Measurements from ENCODE around the gene TSPAN9. TPM values are rescaled to one million over a fixed set of nuclear protein-coding genes. Genes with fewer than 3 reads are reported as not detected.

TSPAN9 gene
- total and polyA plus RNA-seq, 4 experiments from 2014 or later, result 0.67 to 0.84 TPM; not detected in 2

DNA sequence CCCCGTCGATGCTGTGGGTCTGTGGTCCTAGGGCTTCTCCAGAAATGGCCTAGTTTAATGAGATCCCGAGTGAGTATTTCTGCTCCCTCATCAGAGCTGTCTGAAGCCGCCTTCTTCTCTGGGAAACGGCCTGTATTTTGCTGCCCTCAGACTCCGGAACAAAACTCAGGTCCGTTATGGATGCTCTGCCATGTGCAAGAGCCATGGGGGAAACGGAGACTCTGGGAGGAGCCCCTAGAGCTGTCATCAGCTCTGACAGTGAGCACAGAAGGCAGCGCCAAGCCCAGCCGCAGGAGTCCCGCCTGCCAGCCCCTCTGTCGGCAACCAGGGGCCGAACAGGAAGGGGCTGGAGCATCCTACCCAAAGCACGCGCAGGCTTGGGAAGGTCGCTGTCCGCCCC lies 221.4 kb downstream of the TSPAN9 start:
- DNase-seq, result no peak
- ChIA-PET CTCF (ENCODE audit: partially characterized antibody) (interaction anchor here (0.8 to 7.5 kb wide), 9 partner anchors 10 to 509 kb away, joined by 3 to 222 read pairs (median 47); no protein-coding TSS in a partner anchor), POLR2A (ENCODE audit: partially characterized antibody) (interaction anchor here (1.2 kb wide), 1 partner anchor 505 kb away, joined by 3 read pairs; no protein-coding TSS in a partner anchor)
- H3K27ac ChIP-seq (ENCODE audit: low read depth, low read length), result no peak overlapping the region
- no peak overlapping the region for H3K4me3 Mint-ChIP-seq
- peaks cover 10 to 14% (median 12%) of the 10 kb centered on the region in 4 donors for H3K4me1 Mint-ChIP-seq
- intact Hi-C loops (cut with micrococcal nuclease), result no loop called here
- H3K9me3 Mint-ChIP-seq, result no peaks in the 10 kb centered on the region
- H3K4me3 ChIP-seq (ENCODE audit: low read length in 2 of 2), result no peak overlapping the region
- peaks cover 0 to 22% of the 10 kb centered on the region in 2 donors for H3K27me3 Mint-ChIP-seq
- no peaks in the 10 kb centered on the region for H3K36me3 ChIP-seq (ENCODE audit: insufficient read depth, low read length)
- no peaks in the 10 kb centered on the region for H3K27me3 ChIP-seq (ENCODE audit: insufficient read depth, low read length)
- H3K4me1 ChIP-seq (ENCODE audit: insufficient read depth, low read length), result peaks cover 11% of the 10 kb centered on the region
- no peak overlapping the region for H3K27ac Mint-ChIP-seq
- no peaks in the 10 kb centered on the region for H3K36me3 Mint-ChIP-seq
- H3K9me3 ChIP-seq (ENCODE audit: control insufficient read depth in 1 of 2, low read length in 2 of 2), result no peaks in the 10 kb centered on the region

DNA sequence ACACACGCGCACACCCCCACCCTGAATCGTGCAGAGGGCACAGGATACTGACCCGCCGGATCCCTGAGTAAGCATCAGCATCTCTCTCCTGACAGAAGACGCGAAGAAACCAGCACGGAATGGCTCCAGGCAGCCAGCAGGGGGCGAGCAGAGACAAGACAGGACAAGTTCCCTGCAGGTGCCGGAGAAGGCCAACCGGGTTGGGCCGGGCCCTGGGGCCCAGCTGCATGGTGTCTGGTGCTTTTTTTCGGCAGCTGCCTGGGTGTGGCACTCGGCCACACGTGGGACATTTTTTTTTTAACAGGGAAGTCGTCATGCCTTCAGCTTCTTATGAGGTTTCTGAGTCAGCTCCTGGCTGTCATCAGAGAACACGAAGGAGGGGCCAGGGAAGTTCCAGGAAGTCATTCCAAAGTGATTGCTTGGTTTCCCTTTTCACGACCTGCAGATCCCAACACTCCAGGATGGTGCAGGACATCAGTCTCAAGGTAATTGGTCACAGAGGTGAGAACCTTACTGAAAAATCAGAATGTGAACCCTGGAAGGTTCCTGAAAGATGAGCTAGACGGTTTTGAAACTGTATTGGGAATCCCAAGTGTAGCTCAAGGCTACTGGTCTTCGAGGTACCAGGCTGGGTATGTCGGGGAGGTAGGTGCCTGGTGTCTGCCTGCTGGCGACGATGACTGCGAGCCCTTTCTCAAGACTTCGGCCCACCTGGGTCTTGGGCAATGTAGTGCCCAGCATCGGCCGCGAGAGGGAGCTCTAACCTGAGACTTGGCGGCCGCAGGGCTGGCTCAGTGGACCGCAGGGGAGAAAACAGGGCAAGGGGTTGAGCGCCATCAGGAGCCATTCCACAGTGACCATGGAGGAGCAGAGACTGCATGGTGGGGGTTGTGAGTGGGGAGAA lies 223.0 kb downstream of the TSPAN9 start:
- H3K27ac ChIP-seq (ENCODE audit: low read depth, low read length), result no peak overlapping the region
- ChIA-PET CTCF (ENCODE audit: partially characterized antibody) (interaction anchor here (0.7 to 7.5 kb wide), 92 partner anchors 11 to 1558 kb away, joined by 3 to 222 read pairs (median 4); partner anchors contain the start of gene CRACR2A), POLR2A (ENCODE audit: partially characterized antibody) (interaction anchor here (0.6 to 1.3 kb wide), 3 partner anchors 453 to 1558 kb away, joined by 3 to 5 read pairs (median 3); partner anchors contain the start of gene CRACR2A)
- intact Hi-C loops (cut with micrococcal nuclease), result loop anchor here (1.0 kb wide), 1 partner anchor 477 kb away; no protein-coding TSS in a partner anchor
- H3K4me1 ChIP-seq (ENCODE audit: insufficient read depth, low read length), result peaks cover 11% of the 10 kb centered on the region
- peak; percentile 68 to 84 (median 71) for DNase-seq
- H3K36me3 ChIP-seq (ENCODE audit: insufficient read depth, low read length), result no peaks in the 10 kb centered on the region
- peak overlapping the region in 1 of 2 donors; percentile 9 for H3K4me3 ChIP-seq (ENCODE audit: low read length in 2 of 2)
- H3K9me3 Mint-ChIP-seq, result no peaks in the 10 kb centered on the region
- H3K27me3 ChIP-seq (ENCODE audit: insufficient read depth, low read length), result no peaks in the 10 kb centered on the region
- peak overlapping the region; percentile 75 to 90 (median 82) for H3K4me3 Mint-ChIP-seq
- no peaks in the 10 kb centered on the region for H3K9me3 ChIP-seq (ENCODE audit: control insufficient read depth in 1 of 2, low read length in 2 of 2)
- H3K27ac Mint-ChIP-seq, result peak overlapping the region in 6 of 7 donors; percentile 54 to 85 (median 73)
- peaks cover 10 to 14% (median 12%) of the 10 kb centered on the region in 4 donors for H3K4me1 Mint-ChIP-seq
- no peaks in the 10 kb centered on the region for H3K36me3 Mint-ChIP-seq
- H3K27me3 Mint-ChIP-seq, result peaks cover 0 to 24% of the 10 kb centered on the region in 2 donors

DNA sequence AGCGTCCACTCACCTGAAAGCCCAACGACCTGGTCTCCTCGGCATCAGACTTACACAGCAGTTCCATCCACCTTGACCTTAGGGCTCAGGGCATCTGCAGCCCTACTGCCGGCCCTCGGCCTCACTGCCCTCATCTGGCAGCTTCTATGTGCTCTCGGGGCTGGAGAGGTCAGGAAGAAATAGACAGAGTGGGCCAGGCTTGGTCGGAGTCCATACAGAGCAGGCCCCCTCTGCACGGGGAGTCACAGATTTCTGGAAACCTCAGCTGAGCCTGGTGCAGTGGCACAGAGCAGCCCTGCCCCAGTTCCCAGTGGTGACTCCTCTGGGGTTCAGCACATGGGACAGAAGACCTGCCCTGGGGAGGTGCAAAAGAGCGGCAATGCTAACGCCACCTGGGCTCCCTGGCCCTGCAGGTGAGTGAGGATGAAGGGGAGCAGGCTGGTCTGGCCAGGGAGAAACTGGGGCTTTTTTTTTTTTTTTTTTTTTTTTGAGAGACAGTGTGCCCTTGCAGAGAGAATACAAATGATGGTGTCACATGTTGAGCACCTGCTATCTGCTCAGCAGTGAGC lies 223.7 kb downstream of the TSPAN9 start:
- H3K36me3 ChIP-seq (ENCODE audit: insufficient read depth, low read length), result no peaks in the 10 kb centered on the region
- no peak overlapping the region for H3K4me3 ChIP-seq (ENCODE audit: low read length in 2 of 2)
- no peak overlapping the region for H3K27ac ChIP-seq (ENCODE audit: low read depth, low read length)
- no peak for DNase-seq
- no peaks in the 10 kb centered on the region for H3K9me3 Mint-ChIP-seq
- no peaks in the 10 kb centered on the region for H3K9me3 ChIP-seq (ENCODE audit: control insufficient read depth in 1 of 2, low read length in 2 of 2)
- no peaks in the 10 kb centered on the region for H3K36me3 Mint-ChIP-seq
- POLR2A ChIA-PET (ENCODE audit: partially characterized antibody), result no interaction called here
- no peaks in the 10 kb centered on the region for H3K27me3 ChIP-seq (ENCODE audit: insufficient read depth, low read length)
- CTCF ChIA-PET (ENCODE audit: partially characterized antibody), result interaction anchor here (0.7 to 7.5 kb wide), 68 partner anchors 12 to 1557 kb away, joined by 3 to 222 read pairs (median 4); partner anchors contain the start of gene CRACR2A
- H3K4me1 ChIP-seq (ENCODE audit: insufficient read depth, low read length), result peaks cover 11% of the 10 kb centered on the region
- H3K4me1 Mint-ChIP-seq, result peaks cover 10 to 14% (median 12%) of the 10 kb centered on the region in 4 donors
- H3K27me3 Mint-ChIP-seq, result peaks cover 0 to 24% of the 10 kb centered on the region in 2 donors
- peak overlapping the region in 2 of 8 donors; percentile 75 to 86 for H3K4me3 Mint-ChIP-seq
- intact Hi-C loops (cut with micrococcal nuclease), result loop anchor here (1.0 kb wide), 1 partner anchor 476 kb away; no protein-coding TSS in a partner anchor
- peak overlapping the region in 2 of 7 donors; percentile 76 to 80 for H3K27ac Mint-ChIP-seq

DNA sequence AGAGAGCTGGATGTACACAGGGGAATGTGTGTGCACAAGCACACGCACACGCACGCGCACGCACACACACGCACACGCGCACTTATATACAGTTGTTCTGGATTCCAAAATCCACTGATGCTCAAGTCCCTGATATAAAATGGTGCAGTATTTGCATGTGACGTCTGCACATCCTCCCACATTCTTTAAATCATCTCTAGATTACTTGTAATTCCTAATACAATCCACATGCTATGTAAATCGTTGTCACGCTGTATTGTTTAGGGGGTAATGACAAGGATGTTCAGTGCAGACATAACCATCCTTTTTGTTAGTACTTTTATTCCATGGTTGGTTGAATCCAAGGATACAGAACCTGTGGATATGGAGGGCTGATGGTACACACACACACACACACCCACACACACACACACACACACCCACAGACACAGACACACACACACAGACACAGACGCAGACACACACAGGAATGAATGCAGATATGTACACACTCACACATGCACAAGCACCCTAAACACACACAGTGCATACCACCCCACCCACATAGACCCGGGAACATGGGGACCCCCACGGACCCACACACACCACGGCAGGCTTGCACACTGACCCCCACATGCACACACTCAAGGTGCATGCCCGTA lies 225.3 kb downstream of the TSPAN9 start:
- Mint-ChIP-seq H3K36me3 (no peaks in the 10 kb centered on the region), H3K4me1 (peaks cover 10 to 14% (median 12%) of the 10 kb centered on the region in 4 donors), H3K9me3 (no peaks in the 10 kb centered on the region), H3K4me3 (no peak overlapping the region), H3K27me3 (peaks cover 0 to 24% of the 10 kb centered on the region in 2 donors), H3K27ac (no peak overlapping the region)
- Histone ChIP-seq H3K4me3 (ENCODE audit: low read length in 2 of 2) (no peak overlapping the region), H3K27me3 (ENCODE audit: insufficient read depth, low read length) (no peaks in the 10 kb centered on the region), H3K36me3 (ENCODE audit: insufficient read depth, low read length) (no peaks in the 10 kb centered on the region), H3K27ac (ENCODE audit: low read depth, low read length) (no peak overlapping the region), H3K9me3 (ENCODE audit: control insufficient read depth in 1 of 2, low read length in 2 of 2) (no peaks in the 10 kb centered on the region), H3K4me1 (ENCODE audit: insufficient read depth, low read length) (peaks cover 11% of the 10 kb centered on the region)
- DNase-seq, result no peak
- intact Hi-C loops (cut with micrococcal nuclease), result no loop called here
- CTCF ChIA-PET (ENCODE audit: partially characterized antibody), result interaction anchor here (1.2 to 7.5 kb wide), 5 partner anchors 11 to 505 kb away, joined by 4 to 222 read pairs (median 57); no protein-coding TSS in a partner anchor
- POLR2A ChIA-PET (ENCODE audit: partially characterized antibody), result no interaction called here

DNA sequence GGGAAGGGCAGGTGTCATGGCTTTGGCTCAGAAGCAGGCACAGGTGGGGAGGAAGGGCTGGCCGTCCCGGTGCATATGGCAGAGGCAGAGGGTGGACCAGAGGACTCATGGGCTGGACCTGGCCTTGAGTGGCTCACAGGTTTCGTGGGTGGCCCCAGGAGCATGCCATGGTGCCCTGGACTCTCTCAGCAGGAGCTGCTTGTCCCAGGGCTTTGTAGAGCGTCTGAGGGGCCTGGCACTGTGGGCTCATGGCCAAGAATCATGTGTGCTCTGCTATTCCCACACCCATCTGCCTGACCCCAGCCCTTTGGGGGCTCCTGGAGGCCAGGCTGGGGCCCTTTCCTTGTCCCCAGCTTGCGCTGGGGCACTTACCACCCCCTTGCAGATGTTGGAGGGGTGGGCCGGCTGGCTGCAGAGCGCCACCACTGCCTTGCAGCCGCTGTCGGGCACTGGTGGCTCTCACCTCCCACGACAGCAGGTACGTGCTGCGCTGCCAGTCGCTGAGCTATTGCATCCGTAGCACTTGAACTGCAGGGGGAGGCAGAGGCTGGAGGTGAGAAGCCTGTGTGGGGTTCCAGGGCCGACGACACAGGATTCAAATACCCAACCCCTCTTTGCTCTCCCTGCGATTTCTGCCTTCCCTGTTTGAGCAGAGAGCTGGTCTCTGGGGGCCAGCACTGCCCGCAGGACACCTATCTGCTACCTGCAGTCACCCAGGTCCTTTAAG lies 226.4 kb downstream of the TSPAN9 start:
- ChIA-PET POLR2A (ENCODE audit: partially characterized antibody) (no interaction called here), CTCF (ENCODE audit: partially characterized antibody) (interaction anchor here (1.2 kb wide), 1 partner anchor 474 kb away, joined by 4 read pairs; no protein-coding TSS in a partner anchor)
- no peaks in the 10 kb centered on the region for H3K9me3 ChIP-seq (ENCODE audit: control insufficient read depth in 1 of 2, low read length in 2 of 2)
- H3K27me3 Mint-ChIP-seq, result peaks cover 4 to 28% of the 10 kb centered on the region in 2 donors
- no peak overlapping the region for H3K27ac Mint-ChIP-seq
- no peak for DNase-seq
- no peak overlapping the region for H3K4me3 ChIP-seq (ENCODE audit: low read length in 2 of 2)
- no peaks in the 10 kb centered on the region for H3K36me3 ChIP-seq (ENCODE audit: insufficient read depth, low read length)
- peaks cover 10 to 14% (median 12%) of the 10 kb centered on the region in 4 donors for H3K4me1 Mint-ChIP-seq
- no peaks in the 10 kb centered on the region for H3K36me3 Mint-ChIP-seq
- no peak overlapping the region for H3K4me3 Mint-ChIP-seq
- intact Hi-C loops (cut with micrococcal nuclease), result no loop called here
- no peaks in the 10 kb centered on the region for H3K27me3 ChIP-seq (ENCODE audit: insufficient read depth, low read length)
- no peak overlapping the region for H3K27ac ChIP-seq (ENCODE audit: low read depth, low read length)
- peaks cover 11% of the 10 kb centered on the region for H3K4me1 ChIP-seq (ENCODE audit: insufficient read depth, low read length)
- no peaks in the 10 kb centered on the region for H3K9me3 Mint-ChIP-seq

DNA sequence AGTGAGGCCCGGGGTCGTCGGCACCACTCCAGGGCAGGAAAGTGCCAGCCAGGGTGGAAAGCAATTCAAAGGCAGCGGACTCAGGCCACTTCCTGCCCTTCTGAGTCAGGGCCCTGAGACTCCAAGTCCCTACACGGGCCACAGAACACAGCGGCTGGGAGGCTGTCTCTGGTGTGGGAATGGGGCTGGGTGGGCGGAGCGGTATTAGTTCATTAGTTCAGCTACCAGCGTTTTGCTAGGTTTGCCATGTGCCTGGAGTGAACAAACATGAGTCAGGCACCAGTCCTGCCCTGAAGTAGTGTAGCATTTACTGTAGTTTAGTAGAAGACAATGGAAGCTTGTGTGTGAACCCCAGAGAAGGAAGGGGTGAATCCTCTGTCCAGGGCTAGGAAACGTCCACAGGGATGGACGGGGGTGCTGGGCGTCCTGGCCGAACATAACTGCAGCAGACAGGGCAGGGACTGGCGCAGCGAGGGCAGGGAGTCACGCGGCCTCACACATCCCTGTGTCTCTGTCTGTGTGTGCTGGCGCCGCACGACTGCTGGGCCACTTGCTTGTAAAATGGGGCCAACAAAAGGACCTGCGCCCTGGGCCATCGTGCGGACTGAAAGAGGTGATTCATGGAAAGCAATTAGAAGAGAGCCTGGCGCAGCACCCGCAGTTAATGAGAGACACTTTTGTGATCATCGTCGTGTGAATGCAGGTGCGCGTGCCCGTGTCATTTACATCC lies 227.4 kb downstream of the TSPAN9 start:
- no peak overlapping the region for H3K4me3 ChIP-seq (ENCODE audit: low read length in 2 of 2)
- DNase-seq, result no peak
- Mint-ChIP-seq H3K4me3 (no peak overlapping the region), H3K27ac (no peak overlapping the region), H3K36me3 (no peaks in the 10 kb centered on the region), H3K9me3 (no peaks in the 10 kb centered on the region), H3K27me3 (peaks cover 4 to 25% of the 10 kb centered on the region in 2 donors), H3K4me1 (peaks cover 10 to 13% (median 11%) of the 10 kb centered on the region in 4 donors)
- H3K27ac ChIP-seq (ENCODE audit: low read depth, low read length), result no peak overlapping the region
- intact Hi-C loops (cut with micrococcal nuclease), result no loop called here
- no peaks in the 10 kb centered on the region for H3K27me3 ChIP-seq (ENCODE audit: insufficient read depth, low read length)
- no peaks in the 10 kb centered on the region for H3K36me3 ChIP-seq (ENCODE audit: insufficient read depth, low read length)
- ChIA-PET CTCF (ENCODE audit: partially characterized antibody) (no interaction called here), POLR2A (ENCODE audit: partially characterized antibody) (no interaction called here)
- no peaks in the 10 kb centered on the region for H3K9me3 ChIP-seq (ENCODE audit: control insufficient read depth in 1 of 2, low read length in 2 of 2)
- H3K4me1 ChIP-seq (ENCODE audit: insufficient read depth, low read length), result peaks cover 11% of the 10 kb centered on the region
